Mesenchymal stem cell (in vitro differentiated cells and primary cell): ENCODE data around the gene STX3.

Experiments
- DNase-seq: peaks from one replicate; pipeline ENCODE4 v3.0.0-alpha.2; 2013
- H2AFZ ChIP-seq: one replicate; pipeline ENCODE4 v1.6.1; 2013; ENCODE audit warnings: low read depth, mild to moderate bottlenecking, control low read depth, inconsistent platforms, low read length, moderate library complexity
- H2AK5ac ChIP-seq: 2 replicates; pipeline ENCODE4 v1.6.1; 2013; ENCODE audit warnings: low read length, moderate library complexity, mild to moderate bottlenecking, inconsistent platforms; ENCODE audit not compliant: severe bottlenecking
- H2BK120ac ChIP-seq: one replicate; pipeline ENCODE4 v1.6.1; 2013; ENCODE audit warnings: low read depth, mild to moderate bottlenecking, inconsistent platforms, low read length, moderate library complexity
- H2BK12ac ChIP-seq, 2 experiments: one replicate each; pipeline ENCODE4 v1.6.1; 2013; ENCODE audit warnings: inconsistent platforms in 2 of 2, low read length in 2 of 2, mild to moderate bottlenecking in 2 of 2, moderate library complexity in 2 of 2, control low read depth in 1 of 2
- H2BK15ac ChIP-seq: one replicate; pipeline ENCODE4 v1.6.1; 2013; ENCODE audit warnings: mild to moderate bottlenecking, low read depth, inconsistent platforms; ENCODE audit not compliant: poor library complexity, severe bottlenecking
- H2BK5ac ChIP-seq: 2 replicates; pipeline ENCODE4 v1.6.1; 2013; ENCODE audit warnings: low read depth, mild to moderate bottlenecking, low read length, control low read depth, inconsistent platforms; ENCODE audit not compliant: poor library complexity, severe bottlenecking
- H3K14ac ChIP-seq, 2 experiments: one replicate each; pipeline ENCODE4 v1.6.1; 2013; ENCODE audit warnings: inconsistent platforms in 2 of 2, low read length in 2 of 2, control low read depth in 1 of 2, mild to moderate bottlenecking in 1 of 2, moderate library complexity in 1 of 2
- H3K18ac ChIP-seq, 2 experiments: one replicate each; pipeline ENCODE4 v1.6.1; 2013; ENCODE audit warnings: inconsistent platforms in 2 of 2, low read length in 2 of 2, control low read depth in 1 of 2, low read depth in 1 of 2, mild to moderate bottlenecking in 1 of 2
- H3K23ac ChIP-seq, 2 experiments: one replicate each; pipeline ENCODE4 v1.6.1; 2013; ENCODE audit warnings: inconsistent platforms in 2 of 2, low read length in 2 of 2, mild to moderate bottlenecking in 2 of 2, moderate library complexity in 2 of 2, control low read depth in 1 of 2
- H3K27ac ChIP-seq: 2 replicates; pipeline ENCODE4 v1.5.1; 2013; ENCODE audit warnings: mild to moderate bottlenecking, moderate library complexity, low read length, control low read depth, inconsistent platforms; ENCODE audit not compliant: poor library complexity, severe bottlenecking
- H3K27me3 ChIP-seq, 2 experiments: 2 replicates each; pipeline versions ENCODE4 v1.6.1 to v1.7.0; 2013; ENCODE audit warnings: low read length in 2 of 2, mild to moderate bottlenecking in 2 of 2, moderate library complexity in 2 of 2, control low read depth in 1 of 2, inconsistent platforms in 1 of 2; ENCODE audit not compliant: control insufficient read depth in 1 of 2, insufficient read depth in 1 of 2
- H3K36me3 ChIP-seq, 2 experiments: 2 replicates each; pipeline versions ENCODE4 v1.6.1 to v1.7.0; 2013; ENCODE audit warnings: low read length in 2 of 2, control low read depth in 1 of 2, inconsistent platforms in 1 of 2, low read depth in 1 of 2, mild to moderate bottlenecking in 1 of 2; ENCODE audit not compliant: insufficient read depth in 2 of 2, control insufficient read depth in 1 of 2
- H3K4ac ChIP-seq, 2 experiments: one replicate each; pipeline ENCODE4 v1.6.1; 2013; ENCODE audit warnings: inconsistent platforms in 2 of 2, low read length in 2 of 2, mild to moderate bottlenecking in 2 of 2, moderate library complexity in 2 of 2, control low read depth in 1 of 2, low read depth in 1 of 2
- H3K4me1 ChIP-seq: 2 replicates; pipeline ENCODE4 v1.6.1; 2013; ENCODE audit warnings: low read depth, low read length, control low read depth; ENCODE audit not compliant: control insufficient read depth, insufficient read depth
- H3K4me2 ChIP-seq: 2 replicates; pipeline ENCODE4 v1.6.1; 2013; ENCODE audit warnings: low read length, mild to moderate bottlenecking, inconsistent platforms; ENCODE audit not compliant: poor library complexity, severe bottlenecking
- H3K4me3 ChIP-seq, 2 experiments: 2 replicates each; pipeline versions ENCODE4 v1.5.1 to v1.7.0; 2013; ENCODE audit warnings: low read length in 2 of 2, mild to moderate bottlenecking in 2 of 2, control low read depth in 1 of 2, low read depth in 1 of 2; ENCODE audit not compliant: insufficient read depth in 1 of 2
- H3K79me1 ChIP-seq: replicated peaks from 2 replicates; pipeline ENCODE4 v1.6.1; 2013; ENCODE audit warnings: mild to moderate bottlenecking, control low read depth, low read length, inconsistent platforms; ENCODE audit not compliant: poor library complexity, severe bottlenecking
- H3K9ac ChIP-seq: 2 replicates; pipeline ENCODE4 v1.7.0; 2013; ENCODE audit warnings: mild to moderate bottlenecking, low read length, moderate library complexity
- H3K9me3 ChIP-seq: 2 replicates; pipeline ENCODE4 v1.7.0; 2013; ENCODE audit warnings: mild to moderate bottlenecking, low read length; ENCODE audit not compliant: control insufficient read depth
- H4K8ac ChIP-seq: one replicate; pipeline ENCODE4 v1.6.1; 2013; ENCODE audit warnings: inconsistent platforms, mild to moderate bottlenecking, low read length, moderate library complexity
- H4K91ac ChIP-seq: one replicate; pipeline ENCODE4 v1.6.1; 2013; ENCODE audit warnings: mild to moderate bottlenecking, low read length, inconsistent platforms
- WGBS: methylation state at CpG from one replicate; pipeline ENCODE4 v1.1.7; 2013; ENCODE audit warnings: mixed read lengths; 5-methylcytosine and 5-hydroxymethylcytosine counted together

Gene STX3

DNA sequence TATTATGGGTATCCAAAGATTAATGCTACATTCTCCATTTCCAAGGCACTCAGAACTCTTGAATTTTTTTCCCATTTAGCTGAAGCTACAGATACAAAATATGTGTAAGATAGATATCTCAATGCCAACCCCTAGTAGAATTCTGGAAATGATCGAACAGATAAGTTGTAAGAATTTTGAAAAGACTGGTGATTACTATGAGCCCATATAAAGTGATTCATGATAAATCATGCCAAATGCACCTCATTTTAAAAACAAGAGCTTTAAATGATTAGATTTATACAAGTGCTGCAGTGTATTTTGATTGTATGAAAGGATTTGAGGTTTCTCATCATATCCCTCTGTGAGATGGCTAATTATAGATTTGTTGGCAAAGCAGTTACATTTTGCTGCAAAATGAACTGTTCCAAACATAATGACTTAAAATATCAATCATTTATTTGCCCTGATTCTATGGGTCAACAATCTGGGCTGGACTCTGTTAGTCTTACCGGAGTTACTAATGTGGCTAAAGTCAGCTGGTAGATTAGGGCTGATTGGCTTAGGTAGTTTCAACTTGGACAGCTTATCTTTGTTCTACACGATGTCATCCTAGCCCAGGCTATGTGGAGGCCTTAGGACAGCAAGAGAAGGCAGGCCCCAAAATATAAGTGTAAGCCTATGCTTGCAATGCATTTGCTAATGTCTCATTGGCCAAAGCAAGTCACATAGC, 44.9 kb upstream of the STX3 start:
- H3K4me3 ChIP-seq, result no peak overlapping the region
- no peaks in the 10 kb centered on the region for H3K27me3 ChIP-seq
- DNase-seq, result no peak
- H3K18ac ChIP-seq, result no peak overlapping the region
- H3K4ac ChIP-seq, result no peak overlapping the region
- H3K27ac ChIP-seq, result no peak overlapping the region
- H3K4me1 ChIP-seq, result peaks cover 4% of the 10 kb centered on the region
- H3K36me3 ChIP-seq, result no peaks in the 10 kb centered on the region
- no peak overlapping the region for H3K23ac ChIP-seq
- 92% methylated on average over 2 of the region's 3 CpGs for WGBS
- no peak overlapping the region for H2BK15ac ChIP-seq
- H2AK5ac ChIP-seq, result no peak overlapping the region
- no peak overlapping the region for H3K9ac ChIP-seq
- H4K91ac ChIP-seq, result no peak overlapping the region
- H2AFZ ChIP-seq, result no peak overlapping the region
- no peak overlapping the region for H3K4me2 ChIP-seq
- no peaks in the 10 kb centered on the region for H3K9me3 ChIP-seq
- no peak overlapping the region for H3K14ac ChIP-seq
- no peak overlapping the region for H2BK12ac ChIP-seq
- H4K8ac ChIP-seq, result no peak overlapping the region
- no peak overlapping the region for H2BK5ac ChIP-seq
- no peaks in the 10 kb centered on the region for H3K79me1 ChIP-seq
- H2BK120ac ChIP-seq, result no peak overlapping the region

DNA sequence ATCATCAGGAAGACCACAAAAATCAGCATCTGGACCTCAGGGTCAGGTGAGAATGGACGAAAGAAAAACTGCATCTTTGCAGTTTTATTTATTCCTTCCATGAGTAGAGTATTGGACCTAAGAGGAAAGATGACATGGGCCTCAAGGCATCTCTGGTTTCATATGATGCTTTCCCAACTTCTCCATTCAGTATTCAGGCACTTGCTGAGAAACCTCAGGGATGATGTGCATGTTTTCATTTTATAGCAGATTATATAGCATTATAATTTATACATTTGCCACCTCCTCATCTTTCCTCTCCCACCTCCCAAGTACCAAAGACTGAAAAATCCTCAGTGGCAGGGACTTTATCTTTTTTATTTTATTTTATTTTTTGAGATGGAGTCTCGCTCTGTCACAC, 41.4 kb upstream of the STX3 start, which contains the start of gene OR10V1:
Gene OR10V1 (minus strand): TSS at position 101 of the 400 bp plus-strand sequence. CDS start 0 bp downstream, at position 101.
- H2BK12ac ChIP-seq, result no peak within 1 kb of the TSS
- 80% methylated on average over 2 of the region's 2 CpGs for WGBS
- peaks cover 3% of the 10 kb centered on the region for H3K4me1 ChIP-seq
- no peak within 1 kb of the TSS for H3K9ac ChIP-seq
- H3K18ac ChIP-seq, result no peak within 1 kb of the TSS
- H2BK120ac ChIP-seq, result no peak within 1 kb of the TSS
- H2AK5ac ChIP-seq, result no peak within 1 kb of the TSS
- H2AFZ ChIP-seq, result no peak within 1 kb of the TSS
- DNase-seq, result no peak
- no peak within 1 kb of the TSS for H4K91ac ChIP-seq
- H2BK15ac ChIP-seq, result no peak within 1 kb of the TSS
- no peak within 1 kb of the TSS for H3K27ac ChIP-seq
- H3K9me3 ChIP-seq, result no peaks in the 10 kb centered on the region
- H3K79me1 ChIP-seq, result no peaks in the 10 kb centered on the region
- H3K4me2 ChIP-seq, result no peak within 1 kb of the TSS
- no peak within 1 kb of the TSS for H3K23ac ChIP-seq
- no peak within 1 kb of the TSS for H3K4me3 ChIP-seq
- H2BK5ac ChIP-seq, result no peak within 1 kb of the TSS
- H3K4ac ChIP-seq, result no peak within 1 kb of the TSS
- H4K8ac ChIP-seq, result no peak within 1 kb of the TSS
- no peaks in the 10 kb centered on the region for H3K27me3 ChIP-seq
- H3K14ac ChIP-seq, result no peak within 1 kb of the TSS
- H3K36me3 ChIP-seq, result no peaks in the 10 kb centered on the region

DNA sequence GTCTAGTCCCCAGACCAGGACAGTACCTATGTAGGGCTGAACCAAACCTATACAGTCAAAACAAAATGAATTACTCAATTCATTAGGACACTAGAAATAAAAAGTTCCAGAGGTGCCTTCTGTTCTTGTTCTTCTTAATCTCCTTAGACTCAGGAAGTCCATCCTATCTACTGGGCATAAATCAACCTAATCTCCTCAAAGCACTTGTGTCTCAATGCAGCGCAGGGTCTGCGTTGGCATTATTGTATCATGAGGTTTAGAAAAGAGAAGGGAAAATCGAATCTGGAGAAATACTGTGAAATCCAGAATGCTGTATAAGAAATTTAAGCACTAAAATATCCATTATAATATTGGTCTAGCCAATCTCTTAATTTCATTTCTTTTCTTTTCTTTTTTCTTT, 39.1 kb upstream of the STX3 start:
- no peak overlapping the region for H2BK12ac ChIP-seq
- H3K79me1 ChIP-seq, result no peaks in the 10 kb centered on the region
- H4K91ac ChIP-seq, result no peak overlapping the region
- H2AFZ ChIP-seq, result no peak overlapping the region
- no CpG with 5 or more reads among the region's 3 CpGs for WGBS
- no peak overlapping the region for H2BK5ac ChIP-seq
- no peak overlapping the region for H3K9ac ChIP-seq
- H4K8ac ChIP-seq, result no peak overlapping the region
- no peak overlapping the region for H2BK15ac ChIP-seq
- no peak overlapping the region for H3K4ac ChIP-seq
- no peak overlapping the region for H2BK120ac ChIP-seq
- H3K9me3 ChIP-seq, result no peaks in the 10 kb centered on the region
- no peak overlapping the region for H3K18ac ChIP-seq
- no peak overlapping the region for H3K14ac ChIP-seq
- DNase-seq, result no peak
- no peak overlapping the region for H3K23ac ChIP-seq
- no peak overlapping the region for H3K27ac ChIP-seq
- H3K4me1 ChIP-seq, result no peaks in the 10 kb centered on the region
- no peak overlapping the region for H3K4me2 ChIP-seq
- no peaks in the 10 kb centered on the region for H3K27me3 ChIP-seq
- H3K36me3 ChIP-seq, result no peaks in the 10 kb centered on the region
- H3K4me3 ChIP-seq, result no peak overlapping the region
- H2AK5ac ChIP-seq, result no peak overlapping the region

DNA sequence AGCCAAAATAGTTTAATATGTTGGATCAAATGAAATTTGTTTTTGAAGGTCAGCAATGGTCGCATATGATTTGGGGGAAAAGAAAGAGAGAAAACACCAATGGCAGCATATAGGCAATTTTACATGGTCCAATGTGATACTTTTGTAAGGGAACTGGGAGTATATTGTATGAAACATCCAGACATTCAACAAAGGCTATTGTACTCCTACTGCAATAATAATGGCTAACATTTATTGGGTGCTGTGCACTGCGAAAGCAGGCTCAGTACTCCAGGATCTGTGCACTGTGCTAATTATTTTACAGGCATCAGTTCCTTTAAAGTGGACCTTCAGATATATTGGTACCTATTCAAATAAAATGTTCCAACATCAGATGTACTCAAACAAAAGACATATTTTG, 35.6 kb upstream of the STX3 start:
- no peaks in the 10 kb centered on the region for H3K36me3 ChIP-seq
- H2BK12ac ChIP-seq, result no peak overlapping the region
- no peaks in the 10 kb centered on the region for H3K27me3 ChIP-seq
- no peak overlapping the region for H4K91ac ChIP-seq
- H3K79me1 ChIP-seq, result no peaks in the 10 kb centered on the region
- no peak for DNase-seq
- H3K18ac ChIP-seq, result no peak overlapping the region
- no peak overlapping the region for H3K9ac ChIP-seq
- no peaks in the 10 kb centered on the region for H3K4me1 ChIP-seq
- H2BK15ac ChIP-seq, result no peak overlapping the region
- H3K9me3 ChIP-seq, result no peaks in the 10 kb centered on the region
- H3K14ac ChIP-seq, result no peak overlapping the region
- 100% methylated on average over 2 of the region's 2 CpGs for WGBS
- no peak overlapping the region for H3K27ac ChIP-seq
- H3K4me3 ChIP-seq, result no peak overlapping the region
- H2BK5ac ChIP-seq, result no peak overlapping the region
- no peak overlapping the region for H2AFZ ChIP-seq
- H2BK120ac ChIP-seq, result no peak overlapping the region
- no peak overlapping the region for H2AK5ac ChIP-seq
- H3K4me2 ChIP-seq, result no peak overlapping the region
- H3K23ac ChIP-seq, result no peak overlapping the region
- no peak overlapping the region for H3K4ac ChIP-seq
- no peak overlapping the region for H4K8ac ChIP-seq
